ENCODE measurements around the gene MAP6D1.

The MAP6D1 gene

GRCh38 chr3:183823963-183824362 is 1.4 kb downstream of the MAP6D1 start:
- DNase-seq (ENCODE audit: low read depth) = no peak

GRCh38 chr3:183822631-183823030 is 2.7 kb downstream of the MAP6D1 start:
- DNase-seq (ENCODE audit: low read depth) = no peak

- DNase-seq (ENCODE audit: low read depth) = no peak
These were observed 5.5 kb downstream of the MAP6D1 start for GRCh38 chr3:183819831-183820230.

- no peak for DNase-seq (ENCODE audit: low read depth)
These were observed 6.4 kb downstream of the MAP6D1 start for GRCh38 chr3:183818706-183819624.

GRCh38 chr3:183818041-183818620 is 7.2 kb downstream of the MAP6D1 start:
- DNase-seq (ENCODE audit: low read depth) = no peak

- DNase-seq (ENCODE audit: low read depth) = no peak
These were observed 7.7 kb downstream of the MAP6D1 start for GRCh38 chr3:183817639-183818038.

DNA sequence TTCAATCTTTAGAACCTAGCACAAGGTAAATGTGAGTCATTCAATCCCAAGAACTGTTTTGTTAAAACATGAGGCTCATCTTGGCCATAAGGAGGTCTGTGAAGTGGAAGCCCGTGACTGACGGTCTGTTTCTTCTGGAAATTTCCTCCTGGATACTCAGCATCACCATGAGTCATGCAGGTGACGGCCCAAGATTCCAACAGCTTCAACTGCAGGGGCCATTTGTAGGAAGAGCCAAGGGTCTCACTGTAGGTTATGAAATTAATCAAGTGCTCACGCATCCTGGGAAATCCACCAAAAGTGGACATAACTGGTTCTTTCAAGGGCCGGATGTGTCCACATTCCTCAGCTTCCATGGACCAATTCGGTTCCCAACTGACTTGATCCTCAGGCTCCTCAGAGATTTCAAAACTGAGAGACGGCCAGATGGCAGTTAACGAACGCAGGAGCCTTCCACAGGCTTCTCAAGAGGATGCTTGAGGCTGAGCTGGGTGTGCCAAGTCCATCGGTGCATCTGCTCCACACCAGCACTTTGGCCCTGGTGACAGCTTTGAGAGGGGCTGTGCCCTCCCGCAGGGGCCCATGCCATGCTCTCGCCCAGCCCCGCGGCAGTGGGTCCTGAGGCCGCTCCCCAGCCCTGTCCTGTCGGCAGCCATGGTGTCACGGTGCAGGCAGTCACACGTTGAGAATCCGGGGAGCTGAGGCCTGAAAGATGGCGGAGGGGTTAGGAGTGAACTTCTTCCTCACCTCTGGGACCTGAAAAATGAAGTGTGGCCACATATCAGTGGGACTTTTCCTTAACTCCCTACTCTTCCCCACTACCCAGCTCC is 8.5 kb downstream of the MAP6D1 start:
- DNase-seq (ENCODE audit: low read depth) = no peak

DNA sequence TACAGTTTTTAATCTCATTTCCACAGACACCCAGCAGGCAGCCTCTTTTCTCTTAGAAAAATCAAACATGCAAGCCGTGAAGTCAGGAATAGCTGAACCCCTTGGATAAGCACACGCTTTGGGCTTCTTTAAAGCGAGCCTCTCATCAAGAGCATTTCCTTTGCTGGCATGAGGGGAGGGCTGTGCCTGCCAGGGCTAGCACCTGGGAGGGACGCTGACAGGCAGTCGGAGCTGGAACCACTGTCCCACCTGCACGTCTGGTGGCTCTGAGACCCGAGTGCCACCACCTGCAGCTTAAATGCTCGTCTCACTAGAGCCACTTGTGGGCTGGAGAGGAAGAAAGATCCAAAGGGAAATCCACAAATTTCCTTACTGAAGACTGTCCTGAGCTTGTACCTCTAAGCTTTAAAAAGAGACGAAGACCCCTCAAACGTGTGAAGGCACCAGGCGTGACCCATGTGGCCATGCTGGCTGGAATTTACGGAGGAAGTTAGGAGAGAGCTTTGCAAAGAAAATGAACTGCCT is 9.4 kb downstream of the MAP6D1 start:
- DNase-seq (ENCODE audit: low read depth) = no peak

GRCh38 chr3:183815563-183815940 is 9.8 kb downstream of the MAP6D1 start:
- DNase-seq (ENCODE audit: low read depth) = no peak

- DNase-seq (ENCODE audit: low read depth) = no peak
These were observed 11.1 kb downstream of the MAP6D1 start for GRCh38 chr3:183814240-183814639.

DNA sequence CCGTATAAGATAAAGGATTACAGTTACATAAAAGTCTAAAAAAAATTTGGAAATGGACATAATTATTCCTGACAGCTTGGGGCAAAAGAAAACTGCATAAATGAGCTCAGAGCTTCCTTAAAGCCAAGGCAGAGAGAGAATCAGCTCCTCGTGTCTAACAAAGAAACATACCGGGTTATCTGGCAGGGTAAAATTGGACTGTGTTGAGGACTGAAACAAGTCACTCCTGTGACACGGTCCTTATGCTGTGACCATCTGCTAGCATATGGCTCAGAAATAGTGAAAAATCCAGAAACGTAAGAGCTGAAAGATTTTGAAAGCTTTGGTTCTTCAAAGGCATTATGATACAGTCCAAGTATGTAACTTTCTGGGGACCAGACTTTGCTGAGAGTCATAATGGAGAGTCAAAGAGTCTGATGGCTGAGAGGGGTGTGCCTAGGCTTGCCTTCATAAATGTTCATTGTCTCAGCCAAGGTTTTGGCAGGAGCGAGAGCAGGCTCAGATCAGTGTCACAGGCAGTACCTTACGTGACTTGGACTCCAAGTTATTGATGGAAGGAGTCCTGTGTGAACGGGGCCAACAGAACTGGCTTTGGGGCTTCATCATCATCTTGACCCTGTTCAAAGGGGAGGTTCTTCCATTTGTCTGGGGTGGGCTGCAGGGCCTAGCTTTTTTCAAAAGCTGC is 12.5 kb downstream of the MAP6D1 start:
- DNase-seq (ENCODE audit: low read depth) = no peak

DNA sequence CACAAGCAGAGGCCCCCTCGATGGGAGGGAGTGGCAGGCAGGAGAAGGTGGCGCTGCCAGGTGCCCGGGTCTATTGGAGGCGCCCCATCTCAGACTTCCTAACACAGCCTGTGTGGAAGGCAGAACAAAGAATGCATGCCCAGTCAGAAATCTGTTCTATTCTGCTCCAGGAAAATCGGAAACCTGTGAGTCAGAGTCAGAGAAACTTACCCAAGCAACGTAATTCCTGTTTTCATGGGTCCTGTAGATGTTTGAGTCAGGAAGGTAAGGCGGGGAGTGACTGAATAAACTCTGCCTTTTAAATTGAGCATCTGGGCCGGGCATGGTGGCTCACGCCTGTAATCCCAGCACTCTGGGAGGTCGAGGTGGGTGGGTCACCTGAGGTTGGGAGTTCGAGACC is 13.7 kb downstream of the MAP6D1 start:
- DNase-seq (ENCODE audit: low read depth) = no peak

- no peak for DNase-seq (ENCODE audit: low read depth)
These were observed 14.5 kb downstream of the MAP6D1 start for GRCh38 chr3:183810643-183811594.

- no peak for DNase-seq (ENCODE audit: low read depth)
These were observed 16.1 kb downstream of the MAP6D1 start for GRCh38 chr3:183809270-183809669.

GRCh38 chr3:183808355-183808754 is 17.0 kb downstream of the MAP6D1 start:
- DNase-seq (ENCODE audit: low read depth) = no peak

DNA sequence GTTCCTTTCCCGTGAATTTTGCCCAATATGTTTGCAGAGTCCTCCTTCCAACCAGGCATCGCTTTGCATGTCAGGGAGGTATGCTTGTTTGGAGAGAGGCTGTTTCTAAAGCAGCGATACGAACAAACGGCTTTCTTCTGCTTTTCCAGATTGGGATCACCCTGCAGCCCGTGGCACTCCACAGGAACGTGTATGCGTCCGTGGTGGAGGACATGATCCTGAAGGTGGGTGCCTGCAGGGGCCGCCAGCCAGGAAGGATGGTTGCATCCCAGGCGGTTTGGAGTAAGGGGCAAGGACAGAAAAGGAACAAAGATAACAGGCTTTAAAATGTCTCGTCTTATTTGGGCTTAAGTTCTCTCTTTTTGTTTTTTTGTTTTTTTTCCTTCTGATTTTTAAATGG is 17.5 kb downstream of the MAP6D1 start:
- DNase-seq (ENCODE audit: low read depth) = no peak

- no peak for DNase-seq (ENCODE audit: low read depth)
These were observed 18.1 kb downstream of the MAP6D1 start for GRCh38 chr3:183807209-183807728.

DNA sequence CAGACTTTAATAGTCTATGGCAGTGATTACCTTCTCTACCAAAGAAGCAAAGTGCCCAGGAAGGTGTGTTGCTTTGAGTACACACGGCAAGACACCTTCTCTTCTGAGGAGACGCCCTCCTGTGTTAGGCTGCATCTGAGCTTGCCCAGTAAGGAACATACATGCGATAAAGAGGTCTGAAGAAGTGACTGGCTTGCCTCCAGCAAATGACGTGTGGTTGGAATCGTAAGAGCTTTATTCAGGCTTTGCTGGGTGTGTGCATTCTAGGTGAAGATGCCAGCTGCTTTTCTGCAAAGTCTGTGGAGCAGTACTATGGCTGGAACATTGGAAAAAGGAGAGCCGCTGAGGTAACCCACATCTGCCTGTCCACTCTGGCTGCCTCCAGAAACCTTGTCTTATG is 22.4 kb downstream of the MAP6D1 start:
- DNase-seq (ENCODE audit: low read depth) = no peak

DNA sequence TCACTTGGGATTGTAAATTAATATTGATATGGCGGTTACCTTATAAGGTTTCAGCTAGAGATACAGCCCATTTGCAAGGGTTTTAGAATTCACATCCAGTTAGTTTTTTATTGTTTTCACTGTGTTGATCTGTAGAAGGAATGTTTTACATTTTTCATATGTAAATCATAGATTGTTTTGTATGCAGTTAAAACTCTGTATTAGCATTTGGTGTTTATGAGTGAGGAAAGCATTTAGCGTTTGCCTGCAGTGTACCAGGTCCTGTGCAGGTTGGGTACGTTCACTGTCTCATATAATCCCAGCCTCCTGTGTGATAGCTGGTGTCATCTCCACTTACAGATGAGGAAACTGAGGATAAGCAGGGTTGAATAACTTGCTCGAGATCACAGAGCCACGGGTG is 23.8 kb downstream of the MAP6D1 start:
- DNase-seq (ENCODE audit: low read depth) = no peak

DNA sequence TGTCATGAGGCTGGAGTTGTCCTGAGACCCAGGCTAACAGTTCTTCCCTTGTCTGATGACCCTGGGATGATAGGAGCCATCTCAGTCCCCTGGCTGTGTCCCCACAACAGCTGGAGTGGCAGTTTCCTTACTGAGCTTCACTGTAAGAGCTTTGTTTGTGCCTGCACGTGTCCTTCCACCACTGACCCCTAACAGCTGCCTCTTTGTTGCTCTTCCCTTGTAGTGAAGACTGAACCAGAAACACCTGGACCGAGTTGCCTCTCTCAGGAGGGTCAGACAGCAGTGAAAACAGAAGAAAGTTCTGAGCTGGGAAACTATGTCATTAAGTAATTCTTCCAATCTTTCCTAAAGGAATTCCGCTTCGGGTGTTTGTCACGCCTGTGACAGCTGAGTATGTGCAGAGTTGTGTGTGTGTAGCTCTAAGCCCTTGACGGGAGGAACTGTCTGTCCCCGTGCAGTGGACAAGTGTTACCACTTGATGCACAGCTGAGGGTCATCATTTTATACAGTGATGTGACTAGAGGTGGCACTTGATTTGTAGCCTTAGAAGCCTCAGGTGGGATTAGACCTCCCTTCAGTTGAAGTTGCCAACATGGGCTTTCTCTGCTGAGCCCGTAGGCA is 25.0 kb downstream of the MAP6D1 start:
- no peak for DNase-seq (ENCODE audit: low read depth)

Data from iris pigment epithelial cell (primary cell).